GM18499 (cell line): ENCODE data around the gene MINDY4B.

ENCODE experiments used
- ATAC-seq: cut with Tn5 transposase; IDR thresholded peaks from one replicate; pipeline ENCODE4 v1.9.1; 2021; ENCODE audit warnings: moderate number of reproducible peaks; ENCODE audit not compliant: insufficient read depth, unreplicated experiment

MINDY4B gene

GRCh38 chr3:150905339-150905738 is at the start of gene MINDY4B:
Gene MINDY4B (minus strand): TSS chr3:150905439. CDS start chr3:150905439, 0 bp downstream.
- no peak for ATAC-seq

GRCh38 chr3:150951923-150952322 is 46.7 kb upstream of the MINDY4B start:
- no peak for ATAC-seq

GRCh38 chr3:150945226-150946032 is 40.2 kb upstream of the MINDY4B start:
- no peak for ATAC-seq

DNA sequence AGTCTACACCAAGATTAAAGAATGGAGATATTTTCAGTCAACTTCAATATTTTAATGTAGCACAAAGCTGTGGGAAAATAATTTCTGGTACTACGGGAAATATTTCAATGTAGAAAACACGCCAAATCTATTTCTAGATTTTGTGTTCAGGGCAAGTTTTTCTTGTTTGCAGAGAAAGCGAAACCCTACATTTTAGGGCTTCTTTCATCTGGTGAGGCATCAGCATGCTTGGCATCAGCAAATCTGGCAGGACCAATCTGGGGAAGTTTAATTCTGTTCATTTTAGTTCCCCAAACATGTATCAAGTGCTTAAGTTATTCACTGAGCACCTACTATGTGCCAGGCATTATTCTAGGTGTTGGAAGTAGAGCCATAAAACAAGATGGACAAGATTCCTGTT is 37.0 kb upstream of the MINDY4B start:
- no peak for ATAC-seq

GRCh38 chr3:150936693-150937092 is 31.5 kb upstream of the MINDY4B start:
- ATAC-seq, result peak; percentile 64

GRCh38 chr3:150933473-150933995 is 28.3 kb upstream of the MINDY4B start:
- ATAC-seq, result no peak

- no peak for ATAC-seq
These were observed 26.5 kb upstream of the MINDY4B start for GRCh38 chr3:150931745-150932144.

DNA sequence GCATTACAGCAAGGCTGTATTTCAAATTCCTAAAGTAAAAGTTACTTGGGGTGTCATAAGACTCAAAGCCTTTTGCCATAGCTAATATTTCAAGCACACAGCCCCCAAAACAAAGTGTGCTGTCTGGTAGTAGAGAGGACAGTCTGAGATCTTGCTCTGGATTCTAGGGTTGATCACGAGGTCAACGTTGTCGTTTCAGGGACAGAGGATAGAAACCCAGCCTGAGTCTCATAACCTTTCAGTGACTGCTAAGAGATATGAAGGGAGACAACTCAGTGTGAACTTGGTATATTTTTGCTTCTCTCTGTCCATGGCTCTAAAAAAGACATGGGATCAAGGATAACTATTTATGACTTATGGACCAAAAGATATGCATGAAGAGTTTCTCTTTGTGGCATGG is 25.6 kb upstream of the MINDY4B start:
- ATAC-seq, result no peak

DNA sequence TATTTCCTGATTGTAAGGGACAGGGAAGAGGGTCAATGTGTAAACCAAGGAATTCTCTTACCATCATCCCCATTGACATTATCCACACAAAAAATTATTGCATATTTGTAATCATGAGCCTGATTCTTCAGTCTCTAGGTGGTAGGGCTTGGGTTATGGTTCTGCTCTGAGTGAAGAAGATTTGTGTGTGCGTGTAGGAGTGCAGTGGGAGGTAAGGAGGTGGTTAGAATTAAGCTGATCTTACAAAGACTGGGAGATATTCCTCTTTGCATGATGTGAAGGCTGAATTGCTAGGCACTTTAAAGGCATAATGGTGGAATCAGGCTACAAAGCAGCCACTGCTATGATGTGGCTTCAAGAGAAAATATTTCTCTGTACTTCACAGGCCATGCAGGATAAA is 23.0 kb upstream of the MINDY4B start:
- ATAC-seq, result no peak

DNA sequence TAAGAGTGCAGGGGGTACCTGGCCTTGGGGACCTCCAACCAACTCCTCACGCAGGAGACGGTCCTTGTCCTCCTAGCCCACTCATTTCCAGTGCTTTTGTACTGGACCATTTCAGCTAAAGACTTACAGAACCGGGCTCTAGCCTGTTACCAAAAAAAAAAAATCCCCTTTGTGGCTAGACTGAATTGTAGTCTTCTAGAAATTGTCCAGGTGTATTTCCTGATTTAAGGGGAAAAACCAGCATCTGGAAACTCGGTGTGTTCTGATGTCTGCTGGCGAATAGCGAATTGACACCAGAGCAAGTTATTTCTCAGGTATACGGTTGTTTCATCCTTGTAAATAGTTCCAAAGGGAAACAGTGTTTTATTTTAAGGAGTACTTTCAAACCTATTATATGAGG is 21.1 kb upstream of the MINDY4B start:
- ATAC-seq, result no peak

- ATAC-seq, result no peak
These were observed 20.5 kb upstream of the MINDY4B start for GRCh38 chr3:150925751-150926201.

DNA sequence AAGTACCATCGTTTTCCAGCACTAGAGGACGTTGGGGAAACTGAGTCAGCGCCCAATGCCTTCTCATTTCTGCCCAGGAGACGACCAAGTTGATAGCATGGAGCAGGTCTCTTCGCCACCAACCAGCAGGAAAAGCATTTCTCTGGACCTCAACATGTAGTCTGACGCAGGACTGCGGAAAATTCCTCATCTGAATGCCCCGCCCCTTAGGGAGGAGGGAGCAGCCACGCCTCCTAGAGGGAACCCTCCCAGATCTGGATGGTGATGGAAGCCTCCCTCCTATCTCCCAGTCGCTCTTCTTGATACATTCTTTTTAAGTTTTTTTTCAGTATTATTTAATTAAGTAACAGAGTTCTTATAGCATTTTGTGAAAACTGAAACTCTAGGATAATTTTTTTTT is 17.4 kb upstream of the MINDY4B start:
- no peak for ATAC-seq

GRCh38 chr3:150921209-150921608 is 16.0 kb upstream of the MINDY4B start:
- ATAC-seq, result no peak

GRCh38 chr3:150920236-150920635 is 15.0 kb upstream of the MINDY4B start:
- no peak for ATAC-seq

- no peak for ATAC-seq
These were observed 12.7 kb upstream of the MINDY4B start for GRCh38 chr3:150917951-150918350.

GRCh38 chr3:150913133-150913922 is 8.1 kb upstream of the MINDY4B start:
- ATAC-seq, result no peak

GRCh38 chr3:150912501-150912900 is 7.3 kb upstream of the MINDY4B start:
- ATAC-seq, result peak; percentile 89

GRCh38 chr3:150911771-150912170 is 6.5 kb upstream of the MINDY4B start:
- no peak for ATAC-seq

DNA sequence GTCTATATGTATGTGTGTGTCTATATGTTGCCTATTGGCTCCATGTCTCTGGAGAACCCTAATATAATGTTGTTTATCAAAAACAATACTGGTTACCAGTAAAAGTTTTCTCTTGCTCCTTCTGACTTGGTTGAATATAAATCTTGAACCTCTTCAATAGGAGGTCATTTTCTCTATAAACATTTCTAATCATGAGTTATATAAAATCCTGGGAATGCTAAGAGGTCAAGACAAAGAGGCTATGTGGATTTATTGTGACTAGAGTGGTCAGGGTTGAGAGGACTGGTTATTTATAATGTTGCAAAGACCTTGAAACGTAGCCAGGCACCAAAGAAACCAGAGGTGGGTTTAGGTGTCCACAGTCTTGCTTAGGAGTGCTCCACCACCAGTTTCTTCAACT is 1.2 kb upstream of the MINDY4B start:
- no peak for ATAC-seq

GRCh38 chr3:150905746-150906145 is 507 bp upstream of the MINDY4B start:
- ATAC-seq, result no peak

GRCh38 chr3:150902988-150903387 is 2.3 kb downstream of the MINDY4B start:
- no peak for ATAC-seq
